Epithelial cell of esophagus (primary cell): ENCODE measurements around the gene IL1RAPL2.
A peak's percentile ranks its signal among the peaks of the same experiment; 100 is the strongest.

Experiments
- DNase-seq: peaks from one replicate; pipeline ENCODE4 v3.0.0; 2010; ENCODE audit warnings: low read depth
- H3K4me3 ChIP-seq: 2 replicates; pipeline ENCODE4 v1.5.1; 2011; ENCODE audit warnings: mild to moderate bottlenecking, low read length, control low read depth
- CTCF ChIP-seq: IDR thresholded peaks from 2 replicates; pipeline ENCODE4 v1.5.1; 2011; ENCODE audit warnings: low read depth, mild to moderate bottlenecking, low read length, control low read depth, inconsistent platforms; ENCODE audit not compliant: insufficient read depth; ENCODE audit errors: missing control alignments

Gene IL1RAPL2

GRCh38 chrX:105451401-105451800 is 885.4 kb downstream of the IL1RAPL2 start:
- TF ChIP-seq CTCF, result no peak
- no peak overlapping the region for H3K4me3 ChIP-seq
- no peak for DNase-seq

- no peak for TF ChIP-seq CTCF
- no peak overlapping the region for H3K4me3 ChIP-seq
- no peak for DNase-seq
Observed at GRCh38 chrX:105458846-105459245, 892.8 kb downstream of the IL1RAPL2 start.

GRCh38 chrX:105460376-105460775 is 894.4 kb downstream of the IL1RAPL2 start:
- DNase-seq, result peak; percentile 25
- no peak overlapping the region for H3K4me3 ChIP-seq
- no peak for TF ChIP-seq CTCF

GRCh38 chrX:105461016-105461415 is 895.0 kb downstream of the IL1RAPL2 start:
- DNase-seq, result peak; percentile 69
- H3K4me3 ChIP-seq, result no peak overlapping the region
- no peak for TF ChIP-seq CTCF

- H3K4me3 ChIP-seq, result no peak overlapping the region
- no peak for TF ChIP-seq CTCF
- no peak for DNase-seq
Observed at GRCh38 chrX:105462186-105462585, 896.2 kb downstream of the IL1RAPL2 start.

GRCh38 chrX:105463473-105463872 is 897.5 kb downstream of the IL1RAPL2 start:
- H3K4me3 ChIP-seq, result no peak overlapping the region
- no peak for TF ChIP-seq CTCF
- DNase-seq, result peak; percentile 76

- peak; percentile 68 for DNase-seq
Observed at GRCh38 chrX:105464618-105465017, 898.6 kb downstream of the IL1RAPL2 start.

More at GRCh38 chrX:105464618-105465017, 898.6 kb downstream of the IL1RAPL2 start:
- TF ChIP-seq CTCF, result no peak
- H3K4me3 ChIP-seq, result no peak overlapping the region
